Fibroblast of pulmonary artery (primary cell): Measurements from ENCODE around the gene COL6A3.
"Not testable (repeated sequence)": the region's sequence is repeated elsewhere in the genome, so short reads cannot be mapped to it uniquely, and the experiment has no call there.

Source experiments
- DNase-seq: peaks from one replicate; pipeline ENCODE4 v3.0.0-alpha.2; 2010; ENCODE audit warnings: low read depth
- H3K4me3 ChIP-seq: replicated peaks from 2 replicates; pipeline ENCODE4 v1.5.1; 2011; ENCODE audit warnings: low read depth, mild to moderate bottlenecking, control low read depth, low read length, moderate library complexity
- TF ChIP-seq, protein P1 (sequence below): IDR thresholded peaks from 2 replicates; pipeline ENCODE4 v1.5.1; 2011; ENCODE audit warnings: mild to moderate bottlenecking, control low read depth, low read length, inconsistent platforms; ENCODE audit errors: missing control alignments

Gene COL6A3

DNA sequence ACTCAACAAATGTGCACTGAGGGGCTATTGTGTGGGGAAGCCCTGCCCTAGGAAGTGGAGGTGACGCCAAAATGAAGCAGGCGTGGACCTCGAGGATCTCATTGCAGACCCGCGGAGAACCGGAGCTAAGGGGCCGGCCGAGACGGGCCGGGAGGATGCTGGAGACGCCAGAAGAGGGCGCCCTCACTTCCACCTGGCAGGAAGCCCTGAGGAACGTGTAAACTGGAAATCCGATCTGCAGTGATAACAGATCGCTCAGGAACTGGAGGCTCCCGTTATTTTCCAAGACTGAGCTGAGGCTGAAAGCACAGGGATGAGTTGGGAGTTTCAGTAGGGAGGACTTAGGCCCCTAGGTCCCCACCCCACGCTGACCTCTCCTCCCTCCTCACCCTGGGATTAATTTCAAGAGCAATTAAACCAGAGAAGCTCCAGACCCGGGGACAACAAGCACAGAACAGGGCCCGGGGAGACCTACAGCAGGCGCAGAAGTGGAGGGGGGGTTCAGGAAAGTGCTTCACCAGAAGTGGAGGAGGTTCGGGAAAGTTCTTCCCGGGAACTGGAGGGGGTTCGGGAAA lies 7.7 kb upstream of the COL6A3 start:
- peak; percentile 84 for DNase-seq
- H3K4me3 ChIP-seq, result no peak overlapping the region
- TF ChIP-seq, protein P1, sequence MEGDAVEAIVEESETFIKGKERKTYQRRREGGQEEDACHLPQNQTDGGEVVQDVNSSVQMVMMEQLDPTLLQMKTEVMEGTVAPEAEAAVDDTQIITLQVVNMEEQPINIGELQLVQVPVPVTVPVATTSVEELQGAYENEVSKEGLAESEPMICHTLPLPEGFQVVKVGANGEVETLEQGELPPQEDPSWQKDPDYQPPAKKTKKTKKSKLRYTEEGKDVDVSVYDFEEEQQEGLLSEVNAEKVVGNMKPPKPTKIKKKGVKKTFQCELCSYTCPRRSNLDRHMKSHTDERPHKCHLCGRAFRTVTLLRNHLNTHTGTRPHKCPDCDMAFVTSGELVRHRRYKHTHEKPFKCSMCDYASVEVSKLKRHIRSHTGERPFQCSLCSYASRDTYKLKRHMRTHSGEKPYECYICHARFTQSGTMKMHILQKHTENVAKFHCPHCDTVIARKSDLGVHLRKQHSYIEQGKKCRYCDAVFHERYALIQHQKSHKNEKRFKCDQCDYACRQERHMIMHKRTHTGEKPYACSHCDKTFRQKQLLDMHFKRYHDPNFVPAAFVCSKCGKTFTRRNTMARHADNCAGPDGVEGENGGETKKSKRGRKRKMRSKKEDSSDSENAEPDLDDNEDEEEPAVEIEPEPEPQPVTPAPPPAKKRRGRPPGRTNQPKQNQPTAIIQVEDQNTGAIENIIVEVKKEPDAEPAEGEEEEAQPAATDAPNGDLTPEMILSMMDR, result peak; percentile 85

DNA sequence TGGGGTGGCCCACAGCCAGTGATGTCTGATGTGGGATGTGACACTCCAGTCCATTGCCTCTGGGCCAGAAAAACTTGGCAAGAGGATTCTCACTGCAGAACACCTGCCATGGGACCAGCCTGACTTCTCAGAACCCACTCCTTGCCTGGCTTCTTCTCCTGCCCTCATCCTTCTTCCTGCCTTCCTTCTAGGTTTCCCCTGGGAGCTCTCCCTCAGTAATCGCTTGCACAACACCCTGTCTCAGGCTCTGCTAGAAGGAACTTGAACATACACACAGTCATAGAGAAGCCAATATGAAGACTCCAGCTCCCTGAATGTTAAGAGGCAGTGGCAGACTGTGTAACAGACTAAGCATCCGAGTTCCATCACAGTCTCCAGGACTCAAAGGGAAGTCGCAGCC lies 4.3 kb upstream of the COL6A3 start:
- no peak overlapping the region for H3K4me3 ChIP-seq
- peak; percentile 62 for DNase-seq
- TF ChIP-seq, protein P1, result no peak

DNA sequence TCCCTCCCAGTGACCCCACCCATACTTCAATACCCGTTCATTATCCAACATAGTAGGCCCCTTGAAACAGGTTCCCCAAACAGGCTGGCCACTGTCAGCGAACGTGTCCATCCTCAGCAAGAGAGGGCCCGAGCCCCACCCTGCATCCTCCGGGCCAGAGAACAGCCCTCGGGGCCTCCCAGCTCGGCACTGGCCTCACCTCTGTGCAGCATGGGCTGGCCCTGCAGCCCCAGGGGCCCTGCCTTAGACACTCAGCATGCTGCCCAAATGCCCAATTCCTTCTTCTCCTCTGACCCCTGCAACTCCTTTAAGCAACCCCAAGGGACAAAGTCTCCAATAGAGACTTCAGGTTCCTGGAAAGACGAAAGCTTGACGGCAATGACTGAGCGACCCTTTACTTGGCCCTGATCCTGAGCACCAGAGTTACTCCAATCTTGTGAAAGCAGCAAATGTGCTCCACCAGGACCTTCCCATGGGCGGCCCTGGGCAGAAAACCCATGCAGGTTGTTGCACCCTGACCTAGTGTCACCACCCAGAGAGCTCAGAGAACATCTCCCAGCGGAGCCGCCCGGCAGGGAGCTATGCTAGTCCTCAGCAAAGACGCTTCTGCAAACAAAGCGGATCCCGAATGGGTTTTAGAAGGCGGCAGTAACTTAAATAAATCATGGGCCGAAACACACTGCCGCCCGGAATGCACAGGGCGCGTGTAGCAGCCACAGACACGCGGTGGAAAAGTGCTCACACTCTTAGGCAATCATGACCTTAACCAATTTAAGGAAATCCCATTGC lies 782 bp downstream of the COL6A3 start:
- peak overlapping the region; percentile 92 for H3K4me3 ChIP-seq
- peak; percentile 46 for DNase-seq
- TF ChIP-seq, protein P1, result no peak

DNA sequence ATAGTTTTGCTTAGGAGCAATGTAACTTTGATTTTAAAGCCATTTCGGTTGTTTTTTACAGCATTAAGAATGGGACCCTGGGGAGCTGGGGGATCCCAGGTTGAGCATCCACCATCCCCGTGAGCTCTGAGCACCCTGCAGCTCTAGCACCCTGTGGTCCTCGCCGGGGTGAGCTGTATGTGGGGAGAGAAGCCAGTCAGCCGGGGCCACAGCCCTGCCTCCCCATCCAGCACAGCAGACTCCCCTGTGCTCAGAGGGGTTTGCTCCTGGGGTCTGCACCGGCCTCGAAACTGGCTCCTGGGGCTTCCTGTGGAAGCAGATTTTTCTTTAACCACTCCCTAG lies 1.3 kb downstream of the COL6A3 start:
- TF ChIP-seq, protein P1, result no peak
- peak overlapping the region; percentile 92 for H3K4me3 ChIP-seq
- no peak for DNase-seq

DNA sequence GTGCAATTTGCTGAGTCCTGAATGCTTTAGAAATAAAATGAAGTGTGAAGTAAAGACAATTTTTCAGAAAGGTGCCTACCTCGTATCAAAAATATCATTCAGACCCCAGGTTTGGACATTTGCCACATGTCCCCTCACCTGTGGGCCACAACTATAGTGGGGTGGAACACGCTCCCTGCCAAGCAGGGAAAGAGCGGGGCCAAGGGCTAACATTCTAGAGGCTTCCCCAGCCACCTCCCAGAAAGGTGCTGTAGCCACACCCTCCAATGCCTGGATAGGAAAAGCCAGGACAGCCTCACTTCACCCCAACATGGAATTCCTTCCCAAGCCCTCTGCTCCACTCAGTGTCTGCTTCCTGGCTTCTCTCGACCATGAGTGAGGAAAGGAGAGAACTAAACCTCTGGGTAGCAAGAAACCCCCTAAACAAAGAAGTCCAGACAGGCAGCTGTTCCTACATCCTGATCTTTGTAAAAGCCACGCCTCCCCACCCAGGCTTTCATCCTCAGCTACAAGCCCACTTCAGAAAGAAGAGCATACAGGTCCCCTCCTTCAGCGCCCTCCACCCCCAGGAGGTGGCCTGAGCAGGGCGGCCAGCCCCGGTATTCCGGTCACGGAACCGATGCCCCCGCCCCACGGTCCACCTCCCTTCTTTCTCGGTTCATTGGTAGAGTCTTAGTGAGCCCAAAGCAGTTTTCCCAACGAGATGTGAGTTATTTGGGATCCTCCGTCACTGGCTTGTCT lies 2.1 kb downstream of the COL6A3 start:
- DNase-seq, result peak; percentile 63
- TF ChIP-seq, protein P1, result no peak
- peak overlapping the region; percentile 92 for H3K4me3 ChIP-seq

DNA sequence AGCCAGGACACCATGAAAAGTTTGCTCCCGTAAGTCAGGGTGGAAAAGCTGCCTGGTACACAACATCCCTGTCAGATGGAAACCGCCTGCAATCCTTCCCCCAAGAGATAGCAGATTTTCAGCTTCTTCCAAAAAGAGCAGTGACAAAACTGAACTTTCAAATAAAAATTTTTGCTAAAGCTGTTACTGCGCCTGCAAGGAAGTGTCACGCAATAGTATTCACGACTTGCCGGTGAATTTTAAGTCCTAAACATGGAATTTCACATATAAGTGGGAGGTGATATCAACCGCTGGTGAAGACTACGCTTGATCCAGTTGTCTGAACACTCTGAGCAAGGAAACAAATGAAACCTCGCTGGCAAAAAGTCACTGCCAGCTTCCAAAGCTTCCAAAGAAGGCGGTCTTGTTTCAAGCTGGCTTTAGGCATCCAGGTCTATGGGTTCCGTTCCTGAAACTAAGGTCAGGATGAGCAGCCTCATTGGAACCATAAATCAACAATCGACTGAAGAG lies 2.8 kb downstream of the COL6A3 start:
- H3K4me3 ChIP-seq, result peak overlapping the region; percentile 92
- DNase-seq, result peak; percentile 51
- TF ChIP-seq, protein P1, result no peak

DNA sequence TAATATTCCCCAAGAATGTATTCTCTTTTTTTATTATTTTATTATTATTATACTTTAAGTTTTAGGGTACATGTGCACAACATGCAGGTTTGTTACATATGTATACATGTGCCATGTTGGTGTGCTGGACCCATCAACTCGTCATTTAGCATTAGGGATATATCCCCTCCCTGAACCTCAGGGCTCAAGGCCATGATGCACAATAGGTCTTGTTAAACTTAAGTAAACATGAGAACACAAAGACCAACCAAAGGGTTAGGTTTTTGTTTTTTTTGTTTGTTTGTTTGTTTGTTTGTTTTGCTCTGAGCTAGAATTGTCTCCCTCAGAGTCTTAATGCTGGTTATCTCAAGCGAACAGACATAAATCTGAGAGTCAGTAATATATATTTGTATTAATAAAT lies 4.7 kb downstream of the COL6A3 start:
- DNase-seq, result not testable (repeated sequence)
- peak overlapping the region; percentile 92 for H3K4me3 ChIP-seq
